HFFc6 (cell line): ENCODE data around the gene TSBP1. TPM values are rescaled to one million over a fixed set of nuclear protein-coding genes. Genes with fewer than 3 reads are reported as not detected.

ENCODE experiments used
- DNase-seq: peaks from one replicate; pipeline ENCODE4 v3.0.0-alpha.2; 2018
- H3K27ac Mint-ChIP-seq: 2 replicates; pipeline ENCODE4 v1.8.0; 2020; ENCODE audit warnings: mild to moderate bottlenecking, mixed read lengths
- H3K27me3 Mint-ChIP-seq: 2 replicates; pipeline ENCODE4 v1.8.0; 2021; ENCODE audit warnings: mild to moderate bottlenecking, moderate library complexity, mixed read lengths; ENCODE audit not compliant: insufficient read depth
- H3K36me3 Mint-ChIP-seq: 2 replicates; pipeline ENCODE4 v1.8.0; 2021; ENCODE audit warnings: low read depth, mixed read lengths
- H3K4me1 Mint-ChIP-seq: 2 replicates; pipeline ENCODE4 v1.8.0; 2020; ENCODE audit warnings: low read depth, mixed read lengths
- H3K4me3 Mint-ChIP-seq: 2 replicates; pipeline ENCODE4 v1.8.0; 2020; ENCODE audit warnings: mild to moderate bottlenecking, moderate library complexity, mixed read lengths
- H3K9me3 Mint-ChIP-seq: 2 replicates; pipeline ENCODE4 v1.8.0; 2020; ENCODE audit warnings: mild to moderate bottlenecking, mixed read lengths
- long read RNA-seq: library from polyadenylated mRNA; unstranded; transcript quantifications from one replicate; pipeline ENCODE4 v2.0.0, GENCODE V29; 2019
- total RNA-seq, 6 experiments: library from RNA; stranded (reverse); fragmentation: NEBNext Ultra II Directional; extraction: Animal tissue kit (Norgen Biotek cat#: 25700); gene quantifications; 2 replicates in 1 of 6; 3 replicates in 5 of 6; pipeline ENCODE4 v1.2.3, GENCODE V29; 2021
- TF ChIP-seq, protein P1 (sequence below): fragments of 200-600 bp; sonication (generic); IDR thresholded peaks from 2 replicates; pipeline ENCODE4 v1.5.0; 2021; ENCODE audit warnings: antibody characterized with exemption, mild to moderate bottlenecking

The TSBP1 gene, protein sequence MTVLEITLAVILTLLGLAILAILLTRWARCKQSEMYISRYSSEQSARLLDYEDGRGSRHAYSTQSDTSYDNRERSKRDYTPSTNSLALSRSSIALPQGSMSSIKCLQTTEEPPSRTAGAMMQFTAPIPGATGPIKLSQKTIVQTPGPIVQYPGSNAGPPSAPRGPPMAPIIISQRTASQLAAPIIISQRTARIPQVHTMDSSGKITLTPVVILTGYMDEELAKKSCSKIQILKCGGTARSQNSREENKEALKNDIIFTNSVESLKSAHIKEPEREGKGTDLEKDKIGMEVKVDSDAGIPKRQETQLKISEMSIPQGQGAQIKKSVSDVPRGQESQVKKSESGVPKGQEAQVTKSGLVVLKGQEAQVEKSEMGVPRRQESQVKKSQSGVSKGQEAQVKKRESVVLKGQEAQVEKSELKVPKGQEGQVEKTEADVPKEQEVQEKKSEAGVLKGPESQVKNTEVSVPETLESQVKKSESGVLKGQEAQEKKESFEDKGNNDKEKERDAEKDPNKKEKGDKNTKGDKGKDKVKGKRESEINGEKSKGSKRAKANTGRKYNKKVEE
- not detected for total RNA-seq
- long read RNA-seq: 0 reads

DNA sequence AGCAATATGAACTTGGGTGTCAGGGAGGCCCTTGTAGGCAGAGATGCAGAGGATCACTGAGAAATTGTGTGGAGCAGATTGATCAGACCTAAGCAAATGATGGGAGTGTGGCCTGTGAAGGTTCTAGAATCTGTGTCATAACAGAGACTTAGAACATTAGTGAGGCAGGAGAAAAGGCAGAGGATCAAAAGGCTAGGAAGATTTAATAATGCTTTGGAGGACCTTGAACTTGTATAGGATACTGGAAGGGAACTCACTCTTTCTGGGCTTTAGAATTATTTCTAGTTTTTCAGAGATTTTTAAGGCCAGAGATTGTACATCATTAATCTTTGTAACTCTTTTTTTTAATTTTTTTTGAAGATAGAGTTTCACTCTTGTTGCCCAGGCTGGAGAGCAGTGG, at the start of gene TSBP1:
Gene TSBP1, minus strand, starts transcription at position 101 of the 400 bp plus-strand sequence. CDS start 197 bp downstream, outside the sequence.
- DNase-seq: no peak
- TF ChIP-seq, protein P1, sequence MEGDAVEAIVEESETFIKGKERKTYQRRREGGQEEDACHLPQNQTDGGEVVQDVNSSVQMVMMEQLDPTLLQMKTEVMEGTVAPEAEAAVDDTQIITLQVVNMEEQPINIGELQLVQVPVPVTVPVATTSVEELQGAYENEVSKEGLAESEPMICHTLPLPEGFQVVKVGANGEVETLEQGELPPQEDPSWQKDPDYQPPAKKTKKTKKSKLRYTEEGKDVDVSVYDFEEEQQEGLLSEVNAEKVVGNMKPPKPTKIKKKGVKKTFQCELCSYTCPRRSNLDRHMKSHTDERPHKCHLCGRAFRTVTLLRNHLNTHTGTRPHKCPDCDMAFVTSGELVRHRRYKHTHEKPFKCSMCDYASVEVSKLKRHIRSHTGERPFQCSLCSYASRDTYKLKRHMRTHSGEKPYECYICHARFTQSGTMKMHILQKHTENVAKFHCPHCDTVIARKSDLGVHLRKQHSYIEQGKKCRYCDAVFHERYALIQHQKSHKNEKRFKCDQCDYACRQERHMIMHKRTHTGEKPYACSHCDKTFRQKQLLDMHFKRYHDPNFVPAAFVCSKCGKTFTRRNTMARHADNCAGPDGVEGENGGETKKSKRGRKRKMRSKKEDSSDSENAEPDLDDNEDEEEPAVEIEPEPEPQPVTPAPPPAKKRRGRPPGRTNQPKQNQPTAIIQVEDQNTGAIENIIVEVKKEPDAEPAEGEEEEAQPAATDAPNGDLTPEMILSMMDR: no peak
- Mint-ChIP-seq H3K27me3 (peaks cover 22% of the 10 kb centered on the region), H3K9me3 (no peaks in the 10 kb centered on the region), H3K36me3 (no peaks in the 10 kb centered on the region), H3K4me3 (no peak within 1 kb of the TSS), H3K27ac (no peak within 1 kb of the TSS), H3K4me1 (peaks cover 26% of the 10 kb centered on the region)

DNA sequence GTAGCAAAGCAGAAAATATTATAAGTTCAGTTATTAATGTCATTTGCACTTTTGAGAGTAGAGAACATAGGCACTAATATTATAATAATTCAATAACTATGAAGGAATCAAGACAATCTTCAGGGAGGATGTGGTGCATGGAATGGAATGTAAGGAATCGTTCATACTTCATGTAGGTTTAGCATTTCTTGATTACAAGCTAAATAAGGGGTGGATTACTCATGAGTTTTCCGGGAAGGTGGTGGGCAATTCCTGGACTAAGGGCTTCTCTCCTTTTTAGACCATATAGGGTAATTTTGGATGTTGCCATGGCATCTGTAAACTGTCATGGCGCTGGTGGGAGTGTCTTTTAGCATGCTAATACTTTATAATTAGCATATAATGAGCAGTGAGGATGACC, 44.3 kb upstream of the TSBP1 start:
- no peak overlapping the region for H3K27ac Mint-ChIP-seq
- H3K9me3 Mint-ChIP-seq: no peaks in the 10 kb centered on the region
- H3K36me3 Mint-ChIP-seq: no peaks in the 10 kb centered on the region
- DNase-seq: no peak
- H3K4me3 Mint-ChIP-seq: peak overlapping the region; percentile 77
- TF ChIP-seq, protein P1: no peak
- peaks cover 10% of the 10 kb centered on the region for H3K4me1 Mint-ChIP-seq
- peaks cover 36% of the 10 kb centered on the region for H3K27me3 Mint-ChIP-seq

DNA sequence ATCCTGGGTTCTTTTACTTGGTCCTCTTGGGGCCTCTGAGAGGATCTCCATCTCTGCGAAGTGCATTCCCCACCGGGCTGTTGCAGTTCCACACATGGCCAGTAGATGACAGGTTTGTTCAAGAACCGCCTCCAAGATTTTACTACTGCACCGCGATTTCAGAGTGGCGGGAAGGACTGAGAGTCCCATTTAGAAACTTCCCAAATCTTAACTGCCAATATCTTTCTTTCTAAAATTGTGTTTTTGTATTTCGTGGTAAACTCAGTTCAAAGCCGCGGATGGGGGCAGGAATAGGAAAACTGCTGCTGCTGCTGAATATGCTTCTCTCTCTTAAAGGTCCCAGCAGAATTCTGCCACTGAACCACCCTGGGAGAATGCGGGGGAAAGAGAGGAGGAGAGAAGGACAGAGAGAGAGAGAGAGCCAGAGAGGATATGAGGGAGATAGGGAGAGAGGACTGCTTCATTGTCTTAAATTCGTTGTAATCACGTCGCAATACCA, 43.9 kb upstream of the TSBP1 start:
- Mint-ChIP-seq H3K4me1 (peaks cover 10% of the 10 kb centered on the region), H3K4me3 (peak overlapping the region; percentile 77), H3K9me3 (no peaks in the 10 kb centered on the region), H3K36me3 (no peaks in the 10 kb centered on the region), H3K27me3 (peaks cover 35% of the 10 kb centered on the region), H3K27ac (no peak overlapping the region)
- peak; percentile 52 for DNase-seq
- TF ChIP-seq, protein P1: peak; percentile 96

DNA sequence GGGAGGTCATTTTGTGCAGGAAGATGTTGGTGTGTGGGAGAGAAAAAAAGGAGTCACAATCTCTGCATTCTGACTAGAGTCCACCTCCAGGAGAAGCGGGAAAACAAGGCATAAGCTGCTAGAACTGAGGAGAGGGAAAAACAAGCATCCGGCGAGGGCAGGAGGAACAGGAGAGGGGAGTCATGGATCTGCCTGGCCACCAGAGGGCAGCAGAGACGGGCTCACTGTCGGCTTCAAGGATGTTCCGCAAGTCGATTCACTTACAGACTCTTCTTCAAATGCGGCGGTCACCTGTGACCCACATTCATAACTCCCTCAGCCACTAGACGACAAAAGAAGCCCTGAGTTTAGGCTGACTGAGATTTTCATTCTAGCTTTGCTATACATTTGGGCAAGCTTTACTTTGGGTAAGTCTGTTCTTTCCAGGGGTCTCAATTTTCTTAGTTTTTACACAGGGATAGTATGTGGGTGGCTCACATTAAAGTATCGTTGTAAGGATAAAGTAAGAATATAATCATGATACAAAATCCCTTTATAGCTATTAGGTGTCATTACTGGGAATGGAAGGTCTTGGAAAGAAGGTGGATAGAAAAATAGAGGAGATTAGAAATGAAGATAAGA, 41.8 kb upstream of the TSBP1 start:
- DNase-seq: peak; percentile 52
- peaks cover 10% of the 10 kb centered on the region for H3K4me1 Mint-ChIP-seq
- TF ChIP-seq, protein P1: peak; percentile 98
- H3K4me3 Mint-ChIP-seq: no peak overlapping the region
- no peak overlapping the region for H3K27ac Mint-ChIP-seq
- peaks cover 27% of the 10 kb centered on the region for H3K27me3 Mint-ChIP-seq
- no peaks in the 10 kb centered on the region for H3K36me3 Mint-ChIP-seq
- no peaks in the 10 kb centered on the region for H3K9me3 Mint-ChIP-seq

DNA sequence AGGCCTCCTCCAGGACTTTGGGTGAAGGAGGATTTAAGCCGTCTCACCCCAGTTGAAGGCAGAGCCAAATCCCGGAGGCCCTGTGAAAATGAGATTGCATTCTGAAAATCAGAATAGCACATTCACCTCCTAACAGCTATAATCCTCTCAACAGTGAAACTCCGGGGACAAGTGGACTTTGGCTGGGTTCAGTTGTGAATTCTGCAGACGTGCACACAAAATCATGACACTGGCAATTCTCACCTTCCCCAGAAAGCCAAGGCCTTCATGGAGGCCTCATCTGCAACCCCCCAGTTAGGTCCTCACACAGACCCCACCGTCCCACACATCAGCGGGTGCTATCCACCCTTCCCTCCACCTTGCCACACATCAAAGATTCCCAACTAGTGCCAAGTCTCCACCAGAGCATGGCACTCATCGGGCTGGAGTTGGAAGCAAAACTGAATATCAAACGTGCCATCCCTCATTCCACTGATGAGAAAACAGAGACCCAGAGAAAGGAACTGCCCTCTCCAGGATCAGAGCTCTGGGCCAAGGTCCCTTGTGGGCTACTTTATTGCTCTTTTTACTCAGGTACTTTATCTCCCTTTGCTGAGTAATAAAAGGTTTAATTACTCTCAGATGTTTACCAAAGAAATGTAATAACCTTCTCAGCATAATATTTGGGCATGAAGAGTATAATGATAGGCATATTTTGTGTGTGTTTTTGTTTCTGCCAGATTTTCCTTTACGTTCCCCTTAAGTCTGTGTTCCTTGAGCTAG, 40.0 kb upstream of the TSBP1 start:
- Mint-ChIP-seq H3K9me3 (no peaks in the 10 kb centered on the region), H3K27ac (no peak overlapping the region), H3K36me3 (no peaks in the 10 kb centered on the region), H3K4me3 (no peak overlapping the region), H3K27me3 (peaks cover 28% of the 10 kb centered on the region), H3K4me1 (peaks cover 10% of the 10 kb centered on the region)
- TF ChIP-seq, protein P1: no peak
- DNase-seq: no peak
